K562 (cell line): Measurements from ENCODE around the gene CSNK2A1. TPM values are rescaled to one million over a fixed set of nuclear protein-coding genes. Genes with fewer than 3 reads are reported as not detected.
A peak's percentile ranks its signal among the peaks of the same experiment; 100 is the strongest.

Source experiments
- ATAC-seq: fragments of 200-7000 bp; cut with Tn5 transposase; 3 replicates; pipeline ENCODE4 v1.9.1; 2020; ENCODE audit warnings: moderate library complexity
- BruUV-seq: library from RNA; stranded (reverse); fragments of 400-500 nt; replicated peaks from 2 replicates; lab custom pipeline; 2021; lab: Mats Ljungman, UMichigan
- CTCF ChIA-PET: fragments of 300-600 bp; formaldehyde crosslinking; extraction: SDS; loops from one replicate; lab custom pipeline; 2021; ENCODE audit warnings: low intra/inter-chr PET ratio; lab: Yijun Ruan, JAX
- POLR2A ChIA-PET: fragments of 300-600, 350-650 bp; sonication (Branson Sonifier 250); formaldehyde crosslinking; extraction: SDS; loops from one replicate; lab custom pipeline; 2021; ENCODE audit warnings: antibody characterized with exemption, inconsistent platforms; lab: Yijun Ruan, JAX
- DNase-seq, 4 experiments: peaks; one replicate each; pipeline versions ENCODE4 v3.0.0 to v3.0.0-alpha.2; 2011 to 2018; ENCODE audit warnings: low spot score in 3 of 4, mixed read lengths in 3 of 4; ENCODE audit errors: extremely low read depth in 1 of 4
- FAIRE-seq: peaks from 2 replicates; lab custom pipeline; 2011; peaks lifted over from hg19 to GRCh38; lab: Jason Lieb, UNC
- H2AFZ ChIP-seq: 2 replicates; pipeline ENCODE4 v1.6.0; 2011; ENCODE audit warnings: low read depth, low read length, control low read depth, inconsistent platforms
- H3K27ac ChIP-seq: fragments of 200-600 bp; 3 replicates; pipeline ENCODE4 v1.8.0; 2011; ENCODE audit warnings: low read depth, mild to moderate bottlenecking, control low read depth, inconsistent platforms, low read length, moderate library complexity, mixed read lengths; ENCODE audit errors: extremely low read depth
- H3K27me3 ChIP-seq, 2 experiments: fragments of 300-600 bp in 1 of 2; 2 replicates in 1 of 2; 3 replicates in 1 of 2; pipeline versions ENCODE4 v1.6.0 to v1.8.0; 2011; ENCODE audit warnings: inconsistent platforms in 2 of 2, low read length in 2 of 2, mild to moderate bottlenecking in 1 of 2, mixed read lengths in 1 of 2, moderate library complexity in 1 of 2; ENCODE audit not compliant: control insufficient read depth in 2 of 2, insufficient read depth in 2 of 2
- H3K36me3 ChIP-seq: fragments of 300-600 bp; 3 replicates; pipeline ENCODE4 v1.8.0; 2011; ENCODE audit warnings: mild to moderate bottlenecking, low read length, inconsistent platforms; ENCODE audit not compliant: control insufficient read depth, insufficient read depth
- H3K4me1 ChIP-seq, 2 experiments: fragments of 200-600 bp in 1 of 2; replicated peaks in 1 of 2; 2 replicates in 1 of 2; 3 replicates in 1 of 2; pipeline versions ENCODE4 v1.5.1 to v1.8.0; 2011; ENCODE audit warnings: inconsistent platforms in 2 of 2, low read length in 2 of 2, mild to moderate bottlenecking in 1 of 2, mixed read lengths in 1 of 2, moderate library complexity in 1 of 2; ENCODE audit not compliant: control insufficient read depth in 2 of 2, insufficient read depth in 2 of 2
- H3K4me2 ChIP-seq: 2 replicates; pipeline ENCODE4 v1.6.1; 2011; ENCODE audit warnings: low read length, control low read depth, inconsistent platforms, mixed read lengths; ENCODE audit not compliant: insufficient read depth
- H3K4me3 ChIP-seq: fragments of 200-600 bp; sonication (generic), shearing (Covaris generic); 2 replicates; pipeline ENCODE4 v1.5.1; 2016; ENCODE audit warnings: control low read depth, inconsistent platforms
- H3K79me2 ChIP-seq: fragments of 200-600 bp; 3 replicates; pipeline ENCODE4 v1.8.0; 2011; ENCODE audit warnings: low read length, inconsistent platforms; ENCODE audit not compliant: control insufficient read depth, insufficient read depth
- H3K9ac ChIP-seq, 2 experiments: 2 replicates each; pipeline versions ENCODE4 v1.6.0 to v1.6.1; 2011; ENCODE audit warnings: low read depth in 2 of 2, low read length in 2 of 2, control low read depth in 1 of 2, inconsistent platforms in 1 of 2, mild to moderate bottlenecking in 1 of 2, mixed read lengths in 1 of 2; ENCODE audit not compliant: insufficient read depth in 1 of 2
- H3K9me1 ChIP-seq: one replicate; pipeline ENCODE4 v1.6.0; 2011; ENCODE audit warnings: inconsistent platforms, mild to moderate bottlenecking, low read length, moderate library complexity; ENCODE audit not compliant: control insufficient read depth, insufficient read depth
- H3K9me3 ChIP-seq: replicated peaks from 2 replicates; pipeline ENCODE4 v1.5.1; 2011; ENCODE audit warnings: low read depth, low read length, inconsistent platforms; ENCODE audit not compliant: control insufficient read depth, insufficient read depth
- H4K20me1 ChIP-seq: replicated peaks from 2 replicates; pipeline ENCODE4 v1.6.1; 2011; ENCODE audit warnings: low read length, inconsistent platforms, mixed read lengths; ENCODE audit not compliant: control insufficient read depth, insufficient read depth
- KAT2B ChIP-seq: IDR thresholded peaks from one replicate; pipeline ENCODE4 v1.6.1; 2012; ENCODE audit warnings: low read depth, mild to moderate bottlenecking, control low read depth, inconsistent platforms, low read length, moderate library complexity
- POLR2G ChIP-seq: fragments of 200-400 bp; formaldehyde crosslinking; IDR thresholded peaks from 2 replicates; pipeline ENCODE4 v1.6.1; 2017; ENCODE audit warnings: low read depth, mild to moderate bottlenecking, antibody characterized with exemption, low read length, moderate library complexity
- RBM22 ChIP-seq: fragments of 200-400 bp; formaldehyde crosslinking; IDR thresholded peaks from 2 replicates; pipeline ENCODE4 v1.6.1; 2018; ENCODE audit warnings: low read length, low read depth; ENCODE audit not compliant: poor library complexity, severe bottlenecking
- ZNF174 ChIP-seq: fragments of 250-450 bp; sonication (Bioruptor Pico); IDR thresholded peaks from 2 replicates; pipeline ENCODE4 v1.4.0; 2020; ENCODE audit warnings: mild to moderate bottlenecking
- WGBS: fragments of 100-300 bp; shearing (Covaris generic); methylation state at CpG from one replicate; pipeline ENCODE4 v1.1.6; 2016; ENCODE audit warnings: low coverage, mixed read lengths; ENCODE audit not compliant: insufficient coverage; ENCODE audit errors: missing lambda C conversion rate; 5-methylcytosine and 5-hydroxymethylcytosine counted together
- in situ Hi-C: fragments of 300-500 bp; cut with MboI; formaldehyde crosslinking; loops from 4 replicates; pipeline ENCODE4 v1.15.0; 2018; ENCODE audit warnings: inconsistent platforms, mixed read lengths
- intact Hi-C: fragments of 100-400 bp; cut with micrococcal nuclease; formaldehyde crosslinking; loops from 2 replicates; pipeline ENCODE4 v1.14.2; 2022
- polyA plus RNA-seq, 8 experiments: library from polyadenylated mRNA; depleted of rRNA in 4 of 8; stranded (reverse) in 5 of 8; unstranded in 3 of 8; fragments of >200 nt; fragmentation: Nextera tagmentation in 2 of 8; fragmentation: Illumina TruSeq in 1 of 8; extraction: Ambion mirVana in 2 of 8; extraction: Trizol in 1 of 8; gene quantifications; 2 replicates each; pipeline versions ENCODE4 v1.2.1 to v1.2.3, GENCODE V29; 2011 to 2014; ENCODE audit warnings: inconsistent platforms in 1 of 8, missing spikeins in 1 of 8
- total RNA-seq, 7 experiments: library from RNA; depleted of rRNA in 6 of 7; stranded (reverse); fragments of >200 nt in 6 of 7; fragmentation: Illumina TruSeq in 2 of 7; extraction: Trizol in 2 of 7; gene quantifications; 2 replicates each; pipeline versions ENCODE4 v1.2.1 to v1.2.3, GENCODE V29; 2011 to 2021; ENCODE audit warnings: low replicate concordance in 1 of 7
- TF ChIP-seq, protein P1 (sequence below), 2 experiments: fragments of 450-650 bp in 1 of 2; sonication (generic) in 1 of 2; formaldehyde crosslinking in 1 of 2; IDR thresholded peaks in 1 of 2; conservative IDR thresholded peaks in 1 of 2; 2 replicates each; pipeline versions ENCODE4 v1.6.1 to v1.8.1; 2016 to 2023; ENCODE audit warnings: mild to moderate bottlenecking in 2 of 2, moderate library complexity in 2 of 2, inconsistent platforms in 1 of 2, missing genetic modification reagents in 1 of 2

CSNK2A1 gene
- total and polyA plus RNA-seq, 9 of the 15 experiments (the other 6 are each of a cell fraction or from before 2014, with no cell fraction given), result 71.0 to 251 (median 103) TPM

DNA sequence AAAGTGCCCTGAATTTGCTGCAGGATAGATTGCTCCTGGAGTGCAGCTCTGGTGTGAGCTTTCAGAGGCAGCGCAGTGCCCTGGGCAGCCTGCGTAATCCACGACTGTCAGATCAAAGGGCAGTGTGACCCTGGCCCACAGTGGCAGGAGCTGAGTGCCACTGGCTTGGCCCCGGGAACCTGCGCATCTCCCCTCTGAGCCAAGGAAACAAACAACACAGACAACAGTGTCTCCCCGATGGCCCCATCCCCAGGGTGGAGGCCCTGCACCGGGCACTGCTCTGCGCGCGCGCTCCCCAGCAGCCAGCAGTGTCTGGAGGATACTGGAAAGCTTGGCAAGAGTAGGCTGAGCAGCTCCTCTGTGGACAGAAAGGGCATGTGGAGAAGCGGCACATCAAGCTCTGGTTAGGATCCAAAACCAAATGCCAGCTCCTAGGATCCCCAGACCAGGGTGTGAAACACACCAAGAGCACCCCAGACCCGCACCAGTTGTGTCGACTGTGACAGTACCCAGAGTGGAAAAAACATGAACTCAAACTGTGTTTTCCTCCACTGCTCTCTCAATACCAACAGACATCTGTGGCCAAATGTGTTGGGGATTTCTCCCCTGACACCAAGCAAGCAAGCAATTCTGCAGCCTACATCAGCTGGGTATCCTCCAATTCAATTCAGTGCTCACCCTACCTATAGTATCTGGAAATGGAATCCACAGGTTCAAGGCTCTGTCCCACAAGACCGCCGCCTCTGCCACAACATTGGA is 108.8 kb downstream of the CSNK2A1 start:
- peaks cover 3% of the 10 kb centered on the region for H3K9me1 ChIP-seq
- DNase-seq (no peak), FAIRE-seq (no peak), ATAC-seq (peak; percentile 14)
- no peak overlapping the region for H3K4me3 ChIP-seq
- H3K36me3 ChIP-seq, result peaks cover 58% of the 10 kb centered on the region
- H3K4me2 ChIP-seq, result no peak overlapping the region
- POLR2A ChIA-PET, result interaction anchor here (0.6 to 1.6 kb wide), 4 partner anchors 9 to 82 kb away, joined by 3 to 9 read pairs (median 3); no protein-coding TSS in a partner anchor
- H3K9me3 ChIP-seq, result no peaks in the 10 kb centered on the region
- no TSS peak for BruUV-seq
- H3K4me1 ChIP-seq, result peaks cover 0 to 14% of the 10 kb centered on the region in 2 experiments; a peak in 2 of 5 replicates
- CTCF ChIA-PET, result no interaction called here
- in situ Hi-C loops (no loop called here), intact Hi-C loops (no loop called here)
- no peaks in the 10 kb centered on the region for H4K20me1 ChIP-seq
- H2AFZ ChIP-seq, result no peak overlapping the region
- peak overlapping the region in 1 of 2 experiments; percentile 52; a peak in 1 of 4 replicates for H3K9ac ChIP-seq
- no peaks in the 10 kb centered on the region for H3K79me2 ChIP-seq
- H3K27me3 ChIP-seq, result no peaks in the 10 kb centered on the region
- WGBS, result 97% methylated on average over 12 of the region's 16 CpGs
- TF ChIP-seq KAT2B (no peak), ZNF174 (CRISPR knock-in tag) (no peak), RBM22 (peak; percentile 84), POLR2G (peak; percentile 76)
- TF ChIP-seq, protein P1, sequence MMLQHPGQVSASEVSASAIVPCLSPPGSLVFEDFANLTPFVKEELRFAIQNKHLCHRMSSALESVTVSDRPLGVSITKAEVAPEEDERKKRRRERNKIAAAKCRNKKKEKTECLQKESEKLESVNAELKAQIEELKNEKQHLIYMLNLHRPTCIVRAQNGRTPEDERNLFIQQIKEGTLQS (IDR thresholded peaks at IDR 0.05), result no peak
- TF ChIP-seq, protein P1 (CRISPR knock-in tag; conservative IDR thresholded peaks at IDR 0.05), result no peak
- no peak overlapping the region for H3K27ac ChIP-seq
